HG03558 (cell line): ENCODE data around the gene NHLH1.

ENCODE experiments used
- ATAC-seq: cut with Tn5 transposase; IDR thresholded peaks from one replicate; pipeline ENCODE4 v1.9.1; 2021; ENCODE audit warnings: moderate number of reproducible peaks; ENCODE audit not compliant: unreplicated experiment; ENCODE audit errors: extremely low read depth

The NHLH1 gene

DNA sequence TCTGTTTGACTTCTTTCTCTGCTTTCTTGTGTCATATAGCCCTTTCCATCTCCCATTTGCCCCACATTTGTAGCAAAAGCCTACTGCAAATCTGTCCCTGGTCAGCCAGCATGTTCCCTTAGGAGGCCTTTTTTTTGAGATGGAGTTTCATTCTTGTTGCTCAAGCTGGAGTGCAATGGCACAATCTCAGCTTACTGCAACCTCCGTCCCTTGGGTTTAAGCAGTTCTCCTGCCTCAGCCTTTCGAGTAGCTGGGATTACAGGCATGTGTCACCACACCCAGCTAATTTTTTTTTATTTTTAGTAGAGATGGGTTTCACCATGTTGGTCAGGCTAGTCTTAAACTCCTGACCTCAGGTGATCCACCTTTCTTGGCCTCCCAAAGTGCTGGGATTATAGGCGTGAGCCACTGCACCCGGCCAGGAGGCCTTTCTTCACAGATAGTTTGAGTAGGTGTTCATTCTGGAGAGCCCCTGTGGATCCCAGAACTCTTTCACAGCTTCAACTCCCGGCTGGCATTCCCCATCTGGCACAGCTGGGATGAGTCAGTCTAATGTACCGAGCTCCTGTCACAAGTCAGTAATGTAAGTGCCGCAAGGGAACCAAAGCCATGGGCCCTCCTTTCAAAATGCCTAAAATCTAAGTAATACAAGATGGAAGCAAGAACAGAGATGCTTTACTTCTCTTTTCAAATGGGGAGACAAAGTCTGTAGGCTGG is 9.4 kb upstream of the NHLH1 start:
- no peak for ATAC-seq

DNA sequence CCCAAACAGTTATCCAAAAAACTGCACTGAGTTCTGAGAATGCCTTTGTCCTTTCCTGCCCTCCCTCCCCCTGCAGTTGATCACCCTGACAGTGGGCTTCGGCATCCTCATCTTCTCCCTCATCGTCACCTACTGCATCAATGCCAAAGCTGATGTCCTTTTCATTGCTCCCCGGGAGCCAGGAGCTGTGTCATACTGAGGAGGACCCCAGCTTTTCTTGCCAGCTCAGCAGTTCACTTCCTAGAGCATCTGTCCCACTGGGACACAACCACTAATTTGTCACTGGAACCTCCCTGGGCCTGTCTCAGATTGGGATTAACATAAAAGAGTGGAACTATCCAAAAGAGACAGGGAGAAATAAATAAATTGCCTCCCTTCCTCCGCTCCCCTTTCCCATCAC is 8.8 kb upstream of the NHLH1 start:
- no peak for ATAC-seq

DNA sequence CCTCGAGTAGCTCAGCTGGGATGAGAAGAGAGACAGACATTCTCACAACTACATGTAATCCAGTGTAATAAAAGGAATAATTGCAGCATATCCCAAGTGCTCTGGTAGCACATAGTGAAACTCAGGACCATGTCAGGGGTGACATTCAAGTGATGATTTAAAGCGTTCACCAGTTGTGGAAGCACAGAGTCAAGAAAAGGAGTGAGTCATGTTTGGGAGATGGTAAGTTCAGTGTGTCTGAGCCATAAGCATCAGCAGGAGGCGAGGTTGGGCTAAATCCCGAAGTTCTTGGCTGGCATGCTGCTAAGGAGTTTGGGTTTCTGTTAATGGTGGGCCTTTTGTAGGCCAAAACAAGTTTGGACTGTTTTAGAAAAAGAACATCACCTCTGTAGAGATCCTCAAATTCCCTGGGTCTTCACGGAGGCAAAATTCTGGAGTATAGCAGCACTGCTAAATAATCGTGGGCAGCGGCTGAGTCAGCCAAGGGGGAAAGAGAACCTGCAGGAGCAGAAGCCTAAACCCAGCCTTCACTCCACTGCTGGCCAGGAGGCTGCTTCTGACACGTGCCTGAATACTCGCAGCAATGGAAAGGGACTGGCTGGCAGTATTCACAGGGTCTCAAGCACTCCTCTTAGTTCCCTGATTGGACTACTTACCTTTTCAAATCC is 7.2 kb upstream of the NHLH1 start:
- ATAC-seq: no peak

DNA sequence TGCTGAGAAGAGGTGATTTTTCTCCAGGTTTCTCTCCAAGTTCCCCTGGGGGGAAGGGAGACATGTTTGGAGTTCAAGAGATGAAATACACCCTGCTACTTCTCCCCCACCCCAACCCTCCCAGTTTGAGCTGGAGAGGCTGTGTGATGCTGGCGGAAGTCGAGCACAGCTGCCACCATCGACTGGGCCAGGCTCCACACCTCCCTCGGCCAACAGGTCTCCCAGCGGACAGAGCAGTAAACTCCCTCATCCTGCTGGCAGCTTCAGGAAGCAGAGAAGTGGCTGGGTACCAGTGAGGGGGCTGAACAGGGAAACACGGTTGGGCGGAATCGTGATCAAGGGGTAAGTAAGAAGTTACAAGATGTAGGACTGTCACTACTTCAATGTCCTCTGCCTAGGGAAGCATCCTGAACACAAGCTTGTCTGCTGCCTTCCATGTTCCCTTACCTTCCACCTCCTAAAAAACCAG is 6.6 kb upstream of the NHLH1 start:
- no peak for ATAC-seq

DNA sequence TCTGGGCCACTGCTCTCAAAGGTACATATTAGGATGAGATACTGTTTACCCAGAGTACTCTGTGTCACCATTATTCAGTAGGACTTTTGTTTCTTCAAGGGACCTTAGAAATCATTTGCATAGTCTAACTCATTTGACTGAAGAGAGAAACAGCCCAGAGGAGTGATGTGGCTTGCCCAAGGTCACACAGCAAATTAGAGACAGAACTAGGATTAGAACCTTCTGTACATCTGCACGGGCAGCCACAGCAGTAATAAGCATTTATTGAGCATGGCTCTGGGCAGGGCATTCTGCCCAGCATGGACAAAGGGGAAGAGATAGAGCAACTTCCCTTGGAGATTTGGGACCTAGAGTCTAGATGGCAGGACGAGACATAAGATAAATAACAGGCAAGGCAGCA is 5.7 kb upstream of the NHLH1 start:
- ATAC-seq: no peak

DNA sequence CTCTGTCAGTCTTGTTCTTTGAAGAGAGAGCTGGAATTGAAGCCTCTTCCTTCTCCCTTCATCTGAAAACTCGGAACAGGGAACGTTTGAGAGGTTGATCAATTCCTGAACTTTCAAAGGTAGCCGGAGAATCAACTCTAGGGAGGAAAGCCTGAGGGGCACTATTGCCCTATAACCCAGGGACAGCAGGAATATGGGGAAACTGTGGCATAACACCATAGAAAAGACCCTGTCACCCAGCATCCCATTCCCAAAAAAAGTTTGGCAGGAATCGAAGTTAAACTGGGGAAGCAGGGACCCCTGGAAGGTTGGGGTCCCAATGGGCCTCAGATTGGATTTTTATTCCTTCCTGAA is 5.1 kb upstream of the NHLH1 start:
- no peak for ATAC-seq

DNA sequence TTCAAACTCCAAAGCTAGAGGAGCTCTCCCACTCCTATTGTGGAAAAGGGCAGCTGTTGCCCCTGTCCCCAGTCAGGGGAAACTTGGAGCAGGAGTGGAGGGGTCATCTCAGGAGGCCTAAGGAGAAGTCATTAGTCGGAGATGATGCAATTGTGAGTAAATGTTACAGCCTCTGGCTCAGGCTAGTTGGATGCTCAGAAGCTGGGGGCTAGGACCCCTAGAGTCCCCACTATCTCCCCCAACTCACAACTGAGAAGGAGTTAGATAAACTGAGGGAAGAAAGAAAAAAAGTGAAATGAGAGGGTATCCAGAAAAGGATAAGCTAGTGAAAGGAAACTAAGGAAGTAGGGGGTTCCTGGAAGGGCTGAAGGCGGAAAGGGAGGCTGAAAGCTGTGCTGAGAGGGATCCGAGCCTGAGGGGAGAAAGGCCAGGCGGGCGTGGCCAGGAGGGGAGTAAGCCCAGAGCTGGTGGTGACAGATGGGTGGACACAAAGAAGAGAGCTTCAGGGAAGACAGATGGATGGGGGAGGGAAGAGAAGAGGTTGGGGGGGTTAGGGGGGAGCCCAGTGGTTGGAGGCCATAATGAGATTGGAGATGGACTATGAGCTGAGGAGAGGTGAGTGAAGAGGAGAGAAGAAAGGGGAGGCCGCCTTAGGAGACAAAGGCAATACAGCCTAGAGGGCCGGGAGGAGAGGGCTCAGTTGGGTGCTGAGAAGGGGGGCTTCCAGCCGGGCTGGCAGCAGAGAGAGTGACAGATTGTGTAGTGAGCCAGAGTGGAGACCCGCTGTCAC is 4.5 kb upstream of the NHLH1 start:
- ATAC-seq: no peak

DNA sequence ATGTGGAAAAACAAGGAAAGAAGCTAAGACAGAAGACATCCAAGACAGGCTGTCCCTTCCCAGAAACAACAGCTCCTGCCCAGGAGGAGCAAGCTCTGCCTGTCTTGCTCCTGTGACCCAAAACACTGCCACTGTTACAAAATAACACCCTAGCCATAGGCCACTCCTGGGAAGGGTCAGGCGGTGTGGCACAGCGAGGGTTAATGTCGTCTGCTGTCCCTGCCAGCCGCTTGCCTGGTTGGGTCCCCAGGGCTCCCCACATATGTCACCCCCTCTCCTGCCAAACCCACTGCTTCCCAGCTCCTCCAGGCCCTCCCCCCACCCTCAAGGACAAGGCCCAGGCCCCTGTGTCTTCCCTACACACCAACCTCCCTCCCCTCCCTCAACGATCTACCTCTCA is 3.9 kb upstream of the NHLH1 start:
- no peak for ATAC-seq

DNA sequence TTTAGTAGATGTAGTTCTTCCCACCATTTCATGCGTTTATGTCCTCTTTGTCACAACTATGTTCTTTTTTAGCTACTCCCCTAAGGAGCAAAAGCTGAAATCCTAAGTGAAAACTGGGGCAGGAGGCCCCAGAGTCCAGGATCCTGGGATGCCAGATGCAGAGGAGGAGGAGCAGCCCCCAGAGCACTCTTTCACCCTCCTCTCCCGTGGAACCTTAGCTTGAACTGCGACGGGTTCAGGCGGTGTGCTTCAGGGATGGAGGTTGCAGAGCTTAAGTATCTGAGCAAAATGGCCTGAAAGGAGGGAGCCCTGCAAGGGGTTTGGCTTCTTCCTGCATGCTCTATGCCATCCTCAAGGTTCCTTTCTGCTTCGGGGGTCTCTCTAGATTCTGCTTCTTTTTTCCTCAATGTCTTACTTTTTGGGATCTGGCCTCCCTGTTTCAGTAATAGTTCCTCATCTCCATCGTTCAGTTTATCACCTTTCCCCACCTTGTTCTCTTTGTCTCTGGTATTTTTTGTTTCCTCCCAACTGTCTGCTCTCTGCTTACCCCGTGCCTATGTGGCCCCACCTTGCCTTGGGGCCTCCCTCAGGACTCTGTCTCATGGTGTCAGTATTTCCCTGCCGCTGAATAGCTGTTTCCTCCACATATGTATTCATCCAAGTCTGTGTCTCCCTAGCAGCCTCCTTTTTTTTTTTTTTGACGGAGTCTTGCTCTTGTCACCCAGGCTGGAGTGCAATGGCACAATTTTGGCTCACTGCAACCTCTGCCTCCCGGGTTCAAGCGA is 2.7 kb upstream of the NHLH1 start:
- ATAC-seq: no peak

DNA sequence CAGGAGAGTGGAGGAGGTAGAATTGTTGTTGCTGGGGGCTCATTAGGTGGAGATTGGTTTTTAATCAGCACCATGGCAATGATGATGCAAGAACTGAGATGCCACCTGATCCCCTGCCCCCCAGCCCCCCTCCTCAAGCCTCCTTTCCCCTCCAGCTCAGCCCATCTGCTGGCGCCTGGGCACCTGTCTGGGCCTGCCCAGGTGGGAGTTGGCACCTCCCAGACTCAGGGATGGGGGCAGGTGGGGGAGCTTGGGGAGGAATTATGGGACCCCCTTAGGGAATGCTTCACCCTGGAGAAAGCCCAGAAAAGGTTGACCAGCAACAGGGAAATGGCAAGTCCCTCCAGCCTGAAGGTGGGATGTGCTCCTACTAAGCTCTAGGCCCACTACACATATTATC is 1.5 kb upstream of the NHLH1 start:
- ATAC-seq: no peak

DNA sequence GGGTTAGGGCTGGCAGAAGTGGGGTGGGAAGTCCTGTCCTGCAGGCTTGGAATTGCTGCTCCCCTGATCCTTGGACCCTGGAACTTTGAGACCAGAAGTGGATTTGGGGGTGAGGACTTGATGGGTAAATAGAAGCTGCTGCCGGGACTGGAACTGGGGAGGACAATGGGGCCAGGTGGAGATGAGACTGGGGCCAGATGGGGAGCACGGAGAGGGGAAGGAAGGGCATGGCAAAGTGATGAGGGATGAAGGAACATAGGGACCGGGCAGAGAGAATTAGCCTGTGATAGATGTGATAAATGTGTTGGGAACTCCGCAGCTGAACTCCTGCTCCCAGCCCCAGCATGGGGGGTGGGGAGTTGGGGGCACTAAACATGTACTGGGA is 637 bp downstream of the NHLH1 start:
- ATAC-seq: no peak

DNA sequence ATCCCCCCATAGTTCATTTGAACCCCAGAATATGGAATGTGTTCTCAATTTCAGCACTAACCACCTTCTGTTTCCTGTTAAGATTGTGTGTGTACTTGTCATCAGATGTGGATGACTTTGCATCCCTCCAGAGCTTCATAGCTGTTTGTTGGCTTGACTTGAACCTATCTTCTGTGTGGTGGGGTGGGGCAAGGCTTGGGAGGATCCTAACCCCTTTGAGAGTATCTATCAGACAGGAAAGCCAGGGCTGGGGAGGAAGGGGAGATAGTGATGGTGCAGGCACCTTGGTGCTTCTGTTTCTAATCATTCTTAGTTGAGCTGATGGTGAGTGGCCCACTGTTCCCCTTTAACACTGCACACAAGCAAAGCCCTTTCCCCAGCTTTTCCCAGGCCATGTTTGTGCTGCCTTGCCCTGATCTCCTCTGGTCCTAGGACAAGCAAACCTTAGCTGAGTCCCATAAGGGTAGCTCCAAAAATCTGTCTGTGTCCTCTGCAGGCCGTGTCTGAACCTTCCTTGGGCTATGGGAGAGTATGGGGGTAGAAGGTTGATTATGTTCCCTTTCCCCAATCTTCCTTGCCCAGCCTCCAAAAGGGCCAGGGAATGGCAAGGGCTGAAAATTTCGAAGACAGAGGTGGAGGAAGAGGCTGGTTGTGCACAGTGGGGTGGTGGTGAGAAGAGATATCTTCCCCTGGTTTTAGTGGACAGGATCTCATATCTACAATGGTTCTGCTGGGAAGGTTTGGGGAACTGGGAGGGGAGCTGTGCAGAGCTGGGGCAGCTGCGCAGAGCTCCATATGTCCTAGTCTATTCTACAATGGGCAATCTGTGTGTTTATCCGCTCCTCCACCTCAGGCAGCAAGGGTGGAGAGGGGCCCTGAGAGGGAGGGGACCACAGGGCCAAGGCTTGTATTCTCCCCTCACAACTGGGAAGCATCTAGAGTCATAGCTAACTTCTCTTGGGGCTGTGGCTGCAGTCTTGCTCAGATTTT is 1.4 kb downstream of the NHLH1 start:
- no peak for ATAC-seq

DNA sequence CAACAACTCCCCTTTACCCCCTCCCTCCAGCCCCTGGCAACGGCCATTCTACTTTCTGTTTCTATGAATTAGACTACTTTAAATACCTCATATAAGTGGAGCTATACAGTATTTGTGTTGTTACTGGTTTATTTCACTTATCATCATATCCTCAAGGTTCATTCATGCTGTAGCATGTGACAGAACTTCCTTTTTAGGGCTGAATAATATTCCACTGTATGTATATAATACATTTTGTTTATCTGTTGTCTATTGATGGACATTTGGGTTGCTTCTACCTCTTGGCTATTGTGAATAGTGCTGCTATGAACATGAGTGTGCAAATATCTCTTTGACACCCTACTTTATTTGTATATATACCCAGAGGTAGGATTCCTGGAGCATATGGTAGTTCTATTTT is 2.2 kb downstream of the NHLH1 start:
- ATAC-seq: no peak

DNA sequence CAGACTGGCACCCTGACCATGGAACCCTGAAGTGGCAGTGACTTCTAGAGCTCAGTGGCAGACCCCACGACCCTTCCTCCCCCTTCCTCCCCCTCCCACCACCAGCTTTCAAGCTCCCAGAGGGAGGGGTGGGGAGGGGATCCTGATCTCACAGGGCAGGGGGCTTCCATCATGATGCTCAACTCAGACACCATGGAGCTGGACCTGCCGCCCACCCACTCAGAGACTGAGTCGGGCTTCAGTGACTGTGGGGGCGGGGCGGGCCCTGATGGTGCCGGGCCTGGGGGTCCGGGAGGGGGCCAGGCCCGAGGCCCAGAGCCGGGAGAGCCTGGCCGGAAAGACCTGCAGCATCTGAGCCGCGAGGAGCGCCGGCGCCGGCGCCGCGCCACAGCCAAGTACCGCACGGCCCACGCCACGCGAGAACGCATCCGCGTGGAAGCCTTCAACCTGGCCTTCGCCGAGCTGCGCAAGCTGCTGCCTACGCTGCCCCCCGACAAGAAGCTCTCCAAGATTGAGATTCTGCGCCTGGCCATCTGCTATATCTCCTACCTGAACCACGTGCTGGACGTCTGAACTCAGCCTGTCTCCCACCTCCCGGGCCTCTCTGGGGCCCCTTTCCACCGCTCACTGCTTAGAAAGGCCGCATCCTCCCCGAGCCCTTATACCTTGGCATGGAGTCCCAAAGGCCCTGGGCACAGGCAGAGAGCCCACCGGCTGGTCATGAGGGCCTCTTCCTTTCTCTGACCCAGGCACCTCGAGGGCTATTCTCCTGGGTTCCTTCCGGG is 3.9 kb downstream of the NHLH1 start:
- no peak for ATAC-seq

DNA sequence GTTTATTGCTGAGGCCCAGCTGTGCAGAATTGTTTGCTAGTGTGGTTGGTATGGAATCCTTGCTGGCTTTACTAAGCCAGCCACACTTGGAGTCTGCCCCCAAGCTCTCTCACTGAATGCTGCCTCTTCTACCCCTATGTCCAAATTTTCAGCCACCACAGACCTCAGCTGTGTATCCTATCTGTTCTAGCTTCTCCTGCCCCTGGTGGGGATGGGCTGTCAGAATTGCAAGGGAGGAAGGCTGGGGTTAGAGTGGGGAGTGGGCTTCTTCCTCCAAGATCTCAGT is 4.4 kb downstream of the NHLH1 start:
- ATAC-seq: no peak

DNA sequence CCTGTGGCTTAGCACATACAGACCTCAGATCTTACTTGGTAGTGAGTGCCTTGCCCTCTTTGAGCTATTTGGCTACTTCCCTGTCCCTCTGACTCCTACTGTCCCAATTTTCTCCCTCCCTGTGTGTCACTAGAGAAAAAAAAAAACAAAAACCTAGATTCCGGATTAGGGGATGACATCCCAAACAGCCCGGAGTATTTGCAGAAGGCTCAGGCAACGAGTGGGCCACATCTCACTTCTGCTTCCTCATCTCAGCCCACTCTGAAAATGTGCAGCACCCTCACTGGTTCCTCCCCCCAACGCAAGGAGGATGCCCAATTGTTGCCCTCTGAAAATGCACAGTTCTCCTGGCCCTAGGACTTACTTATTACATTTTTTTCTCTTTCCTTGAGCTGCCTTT is 4.9 kb downstream of the NHLH1 start:
- no peak for ATAC-seq

DNA sequence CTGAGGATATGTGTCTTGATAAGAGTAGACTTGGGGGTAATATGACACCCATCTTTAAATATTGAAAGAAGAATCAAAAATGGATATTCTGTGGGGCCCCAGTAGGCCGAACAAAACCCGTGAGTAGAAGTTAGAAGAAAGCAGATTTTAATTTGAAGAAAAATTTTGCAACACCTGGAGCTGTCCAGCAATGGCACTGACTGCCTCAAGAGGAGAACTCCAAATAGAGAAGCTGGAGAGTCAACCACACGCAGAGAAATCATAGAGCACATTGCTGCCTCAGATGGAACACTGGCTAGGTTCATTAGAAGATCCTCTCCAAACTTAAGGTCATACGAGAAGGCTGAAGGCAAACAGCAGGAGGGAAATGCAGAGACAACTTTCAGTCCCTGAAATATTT is 6.8 kb downstream of the NHLH1 start:
- ATAC-seq: no peak

DNA sequence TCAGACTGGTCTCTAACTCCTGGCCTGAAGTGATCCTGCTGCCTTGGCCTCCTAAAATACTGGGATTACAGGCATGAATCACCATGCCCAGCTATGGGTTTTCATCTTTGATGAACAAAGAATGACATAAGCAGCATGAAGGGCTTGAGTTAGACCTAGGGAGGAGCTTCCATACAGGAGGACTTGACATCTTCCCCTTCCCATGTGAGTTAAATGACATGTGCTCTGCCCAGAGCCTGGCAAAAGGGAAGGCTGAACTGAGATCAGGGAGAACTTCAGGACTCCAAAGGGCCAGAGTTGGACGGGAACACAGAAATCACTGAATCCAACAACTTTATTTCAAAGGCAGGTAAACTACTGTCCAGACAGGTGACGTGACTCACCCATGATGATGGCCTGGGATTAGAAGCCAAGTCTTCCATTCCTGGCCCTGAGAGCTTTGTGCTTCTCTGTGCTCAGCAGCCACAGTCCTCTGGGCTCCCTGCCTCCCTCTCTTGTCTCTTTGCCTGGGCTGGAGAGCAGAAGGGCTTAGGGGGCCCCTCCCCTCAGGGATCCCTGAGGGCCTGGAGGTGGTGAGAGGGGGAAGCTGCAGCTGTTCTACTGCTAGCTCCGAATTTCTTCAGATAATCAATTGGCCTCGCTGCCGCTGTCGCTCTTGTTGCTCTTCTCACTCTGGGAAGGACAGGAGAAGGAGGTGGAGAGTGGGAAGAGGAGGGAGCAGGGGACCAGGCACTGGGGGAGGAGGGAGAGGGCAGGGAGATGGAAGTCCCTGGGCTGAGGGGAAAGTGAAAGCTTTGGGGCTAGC is 7.6 kb downstream of the NHLH1 start:
- ATAC-seq: no peak
